K562 (cell line): ENCODE data around the gene PPP1R12B. TPM values are rescaled to one million over a fixed set of nuclear protein-coding genes. Genes with fewer than 3 reads are reported as not detected.

Source experiments
- ATAC-seq: fragments of 200-7000 bp; cut with Tn5 transposase; 3 replicates; pipeline ENCODE4 v1.9.1; 2020; ENCODE audit warnings: moderate library complexity
- BruUV-seq: library from RNA; stranded (reverse); fragments of 400-500 nt; replicated peaks from 2 replicates; lab custom pipeline; 2021; lab: Mats Ljungman, UMichigan
- CTCF ChIA-PET: fragments of 300-600 bp; formaldehyde crosslinking; extraction: SDS; loops from one replicate; lab custom pipeline; 2021; ENCODE audit warnings: low intra/inter-chr PET ratio; lab: Yijun Ruan, JAX
- POLR2A ChIA-PET: fragments of 300-600, 350-650 bp; sonication (Branson Sonifier 250); formaldehyde crosslinking; extraction: SDS; loops from one replicate; lab custom pipeline; 2021; ENCODE audit warnings: antibody characterized with exemption, inconsistent platforms; lab: Yijun Ruan, JAX
- DNase-seq, 4 experiments: peaks; one replicate each; pipeline versions ENCODE4 v3.0.0 to v3.0.0-alpha.2; 2011 to 2018; ENCODE audit warnings: low spot score in 3 of 4, mixed read lengths in 3 of 4; ENCODE audit errors: extremely low read depth in 1 of 4
- FAIRE-seq: peaks from 2 replicates; lab custom pipeline; 2011; peaks lifted over from hg19 to GRCh38; lab: Jason Lieb, UNC
- H2AFZ ChIP-seq: 2 replicates; pipeline ENCODE4 v1.6.0; 2011; ENCODE audit warnings: low read depth, low read length, control low read depth, inconsistent platforms
- H3K27ac ChIP-seq: fragments of 200-600 bp; 3 replicates; pipeline ENCODE4 v1.8.0; 2011; ENCODE audit warnings: low read depth, mild to moderate bottlenecking, control low read depth, inconsistent platforms, low read length, moderate library complexity, mixed read lengths; ENCODE audit errors: extremely low read depth
- H3K27me3 ChIP-seq, 2 experiments: fragments of 300-600 bp in 1 of 2; 2 replicates in 1 of 2; 3 replicates in 1 of 2; pipeline versions ENCODE4 v1.6.0 to v1.8.0; 2011; ENCODE audit warnings: inconsistent platforms in 2 of 2, low read length in 2 of 2, mild to moderate bottlenecking in 1 of 2, mixed read lengths in 1 of 2, moderate library complexity in 1 of 2; ENCODE audit not compliant: control insufficient read depth in 2 of 2, insufficient read depth in 2 of 2
- H3K36me3 ChIP-seq: fragments of 300-600 bp; 3 replicates; pipeline ENCODE4 v1.8.0; 2011; ENCODE audit warnings: mild to moderate bottlenecking, low read length, inconsistent platforms; ENCODE audit not compliant: control insufficient read depth, insufficient read depth
- H3K4me1 ChIP-seq, 2 experiments: fragments of 200-600 bp in 1 of 2; replicated peaks in 1 of 2; 2 replicates in 1 of 2; 3 replicates in 1 of 2; pipeline versions ENCODE4 v1.5.1 to v1.8.0; 2011; ENCODE audit warnings: inconsistent platforms in 2 of 2, low read length in 2 of 2, mild to moderate bottlenecking in 1 of 2, mixed read lengths in 1 of 2, moderate library complexity in 1 of 2; ENCODE audit not compliant: control insufficient read depth in 2 of 2, insufficient read depth in 2 of 2
- H3K4me2 ChIP-seq: 2 replicates; pipeline ENCODE4 v1.6.1; 2011; ENCODE audit warnings: low read length, control low read depth, inconsistent platforms, mixed read lengths; ENCODE audit not compliant: insufficient read depth
- H3K4me3 ChIP-seq: fragments of 200-600 bp; sonication (generic), shearing (Covaris generic); 2 replicates; pipeline ENCODE4 v1.5.1; 2016; ENCODE audit warnings: control low read depth, inconsistent platforms
- H3K79me2 ChIP-seq: fragments of 200-600 bp; 3 replicates; pipeline ENCODE4 v1.8.0; 2011; ENCODE audit warnings: low read length, inconsistent platforms; ENCODE audit not compliant: control insufficient read depth, insufficient read depth
- H3K9ac ChIP-seq, 2 experiments: 2 replicates each; pipeline versions ENCODE4 v1.6.0 to v1.6.1; 2011; ENCODE audit warnings: low read depth in 2 of 2, low read length in 2 of 2, control low read depth in 1 of 2, inconsistent platforms in 1 of 2, mild to moderate bottlenecking in 1 of 2, mixed read lengths in 1 of 2; ENCODE audit not compliant: insufficient read depth in 1 of 2
- H3K9me1 ChIP-seq: one replicate; pipeline ENCODE4 v1.6.0; 2011; ENCODE audit warnings: inconsistent platforms, mild to moderate bottlenecking, low read length, moderate library complexity; ENCODE audit not compliant: control insufficient read depth, insufficient read depth
- H3K9me3 ChIP-seq: replicated peaks from 2 replicates; pipeline ENCODE4 v1.5.1; 2011; ENCODE audit warnings: low read depth, low read length, inconsistent platforms; ENCODE audit not compliant: control insufficient read depth, insufficient read depth
- H4K20me1 ChIP-seq: replicated peaks from 2 replicates; pipeline ENCODE4 v1.6.1; 2011; ENCODE audit warnings: low read length, inconsistent platforms, mixed read lengths; ENCODE audit not compliant: control insufficient read depth, insufficient read depth
- CCAR2 ChIP-seq: fragments of 200-400 bp; formaldehyde crosslinking; IDR thresholded peaks from 2 replicates; pipeline ENCODE4 v1.6.1; 2017; ENCODE audit warnings: mild to moderate bottlenecking, low read depth, low read length
- CHD4 ChIP-seq: fragments of 200-600 bp; sonication (generic); IDR thresholded peaks from 3 replicates; pipeline ENCODE4 v1.6.1; 2012; ENCODE audit warnings: low read depth, mild to moderate bottlenecking, mixed read lengths, low read length, inconsistent platforms; ENCODE audit not compliant: insufficient read depth, insufficient replicate concordance, poor library complexity, severe bottlenecking
- ELK3 ChIP-seq: fragments of 450-650 bp; formaldehyde crosslinking; IDR thresholded peaks from 2 replicates; pipeline ENCODE4 v1.4.0; 2020; ENCODE audit warnings: mild to moderate bottlenecking
- HEY1 ChIP-seq: fragments of 250-450 bp; sonication (Bioruptor Pico); IDR thresholded peaks from 2 replicates; pipeline ENCODE4 v1.5.0; 2020; ENCODE audit warnings: mild to moderate bottlenecking, moderate library complexity, borderline replicate concordance
- MECOM ChIP-seq: fragments of 250-450 bp; sonication (Bioruptor Pico); IDR thresholded peaks from 2 replicates; pipeline ENCODE4 v1.8.0; 2022; ENCODE audit warnings: inconsistent platforms
- PHTF2 ChIP-seq: fragments of 250-450 bp; sonication (Bioruptor Pico); IDR thresholded peaks from 2 replicates; pipeline ENCODE4 v1.5.0; 2021; ENCODE audit warnings: mild to moderate bottlenecking
- RERE ChIP-seq: sonication (generic); formaldehyde crosslinking; IDR thresholded peaks from 2 replicates; pipeline ENCODE4 v1.8.0; 2023; ENCODE audit warnings: missing genetic modification reagents, mild to moderate bottlenecking, borderline replicate concordance
- SUPT5H ChIP-seq: fragments of 450-650 bp; IDR thresholded peaks from 2 replicates; pipeline ENCODE4 v1.6.1; 2016
- TAF7 ChIP-seq: fragments of 450-650 bp; IDR thresholded peaks from 2 replicates; pipeline ENCODE4 v1.6.1; 2016; ENCODE audit warnings: missing genetic modification characterization, missing compliant biosample characterization
- TCF7 ChIP-seq: sonication (generic); IDR thresholded peaks from 2 replicates; pipeline ENCODE4 v1.6.1; 2016; ENCODE audit warnings: antibody characterized with exemption, borderline replicate concordance
- THRAP3 ChIP-seq: fragments of 450-650 bp; IDR thresholded peaks from 2 replicates; pipeline ENCODE4 v1.6.1; 2016; ENCODE audit warnings: mild to moderate bottlenecking, inconsistent platforms, borderline replicate concordance
- XRCC4 ChIP-seq: IDR thresholded peaks from one replicate; pipeline ENCODE4 v1.6.1; 2011; ENCODE audit not compliant: insufficient read depth, insufficient read length; ENCODE audit errors: extremely low read depth
- ZNF134 ChIP-seq: fragments of 250-450 bp; sonication (Bioruptor Pico); conservative IDR thresholded peaks from 2 replicates; pipeline ENCODE4 v1.4.0; 2020
- WGBS: fragments of 100-300 bp; shearing (Covaris generic); methylation state at CpG from one replicate; pipeline ENCODE4 v1.1.6; 2016; ENCODE audit warnings: low coverage, mixed read lengths; ENCODE audit not compliant: insufficient coverage; ENCODE audit errors: missing lambda C conversion rate; 5-methylcytosine and 5-hydroxymethylcytosine counted together
- in situ Hi-C: fragments of 300-500 bp; cut with MboI; formaldehyde crosslinking; loops from 4 replicates; pipeline ENCODE4 v1.15.0; 2018; ENCODE audit warnings: inconsistent platforms, mixed read lengths
- intact Hi-C: fragments of 100-400 bp; cut with micrococcal nuclease; formaldehyde crosslinking; loops from 2 replicates; pipeline ENCODE4 v1.14.2; 2022
- polyA plus RNA-seq, 8 experiments: library from polyadenylated mRNA; depleted of rRNA in 4 of 8; stranded (reverse) in 5 of 8; unstranded in 3 of 8; fragments of >200 nt; fragmentation: Nextera tagmentation in 2 of 8; fragmentation: Illumina TruSeq in 1 of 8; extraction: Ambion mirVana in 2 of 8; extraction: Trizol in 1 of 8; gene quantifications; 2 replicates each; pipeline versions ENCODE4 v1.2.1 to v1.2.3, GENCODE V29; 2011 to 2014; ENCODE audit warnings: inconsistent platforms in 1 of 8, missing spikeins in 1 of 8
- total RNA-seq, 7 experiments: library from RNA; depleted of rRNA in 6 of 7; stranded (reverse); fragments of >200 nt in 6 of 7; fragmentation: Illumina TruSeq in 2 of 7; extraction: Trizol in 2 of 7; gene quantifications; 2 replicates each; pipeline versions ENCODE4 v1.2.1 to v1.2.3, GENCODE V29; 2011 to 2021; ENCODE audit warnings: low replicate concordance in 1 of 7
- TF ChIP-seq, protein P1 (sequence below): sonication (generic); formaldehyde crosslinking; IDR thresholded peaks from 2 replicates; pipeline ENCODE4 v1.8.0; 2022; ENCODE audit warnings: missing genetic modification reagents, mild to moderate bottlenecking, borderline replicate concordance

PPP1R12B gene
- total and polyA plus RNA-seq, 9 of the 15 experiments (the other 6 are each of a cell fraction or from before 2014, with no cell fraction given), result 0.73 to 16.9 (median 13.6) TPM

DNA sequence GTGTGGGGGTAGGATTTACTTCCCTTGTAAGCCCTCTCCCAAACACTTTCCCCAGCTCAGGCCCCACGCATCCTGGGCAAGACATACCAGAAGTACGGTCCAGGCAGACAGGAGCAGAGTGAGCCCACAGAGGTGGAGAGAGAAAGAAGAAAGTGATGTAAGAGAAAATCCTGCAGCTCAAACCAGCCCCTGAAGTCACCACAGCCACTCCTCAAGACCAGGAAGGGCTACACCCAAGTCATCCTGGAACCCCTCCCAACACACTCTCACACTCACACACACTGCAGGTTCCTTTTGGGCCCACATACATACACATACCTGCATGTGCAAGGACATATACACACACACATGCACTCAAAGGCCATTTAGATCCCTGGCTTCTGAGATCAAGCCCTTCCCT lies 254.9 kb downstream of the PPP1R12B start:
- POLR2A ChIA-PET, result interaction anchor here (0.6 to 1.2 kb wide), 3 partner anchors 10 to 26 kb away, joined by 3 to 5 read pairs (median 3); no protein-coding TSS in a partner anchor
- Histone ChIP-seq H3K9me3 (no peaks in the 10 kb centered on the region), H3K4me2 (no peak overlapping the region), H3K27ac (no peak overlapping the region), H3K27me3 (peaks cover 0 to 19% of the 10 kb centered on the region in 2 experiments; a peak in 3 of 5 replicates), H3K79me2 (no peaks in the 10 kb centered on the region), H3K9ac (no peak overlapping the region), H3K4me1 (no peaks in the 10 kb centered on the region), H2AFZ (no peak overlapping the region), H3K36me3 (no peaks in the 10 kb centered on the region), H3K4me3 (no peak overlapping the region), H4K20me1 (peaks cover 14% of the 10 kb centered on the region), H3K9me1 (no peaks in the 10 kb centered on the region)
- no TSS peak for BruUV-seq
- intact Hi-C loops (loop anchor here (10.0 kb wide), 2 partner anchors 99 to 259 kb away; partner anchors contain the start of genes PPP1R12B and UBE2T), in situ Hi-C loops (no loop called here)
- FAIRE-seq, result no peak
- WGBS, result 31% methylated on average over 2 of the region's 2 CpGs
- CTCF ChIA-PET, result no interaction called here
- no peak for DNase-seq
- ATAC-seq, result no peak
- TF ChIP-seq PHTF2 (no peak), XRCC4 (no peak), ZNF134 (CRISPR knock-in tag) (no peak), CHD4 (no peak), SUPT5H (no peak), ELK3 (CRISPR knock-in tag) (no peak), TCF7 (no peak), HEY1 (CRISPR knock-in tag) (no peak), CCAR2 (no peak), MECOM (CRISPR knock-in tag) (no peak), THRAP3 (no peak), RERE (CRISPR knock-in tag) (no peak), TAF7 (no peak)
- TF ChIP-seq, protein P1, sequence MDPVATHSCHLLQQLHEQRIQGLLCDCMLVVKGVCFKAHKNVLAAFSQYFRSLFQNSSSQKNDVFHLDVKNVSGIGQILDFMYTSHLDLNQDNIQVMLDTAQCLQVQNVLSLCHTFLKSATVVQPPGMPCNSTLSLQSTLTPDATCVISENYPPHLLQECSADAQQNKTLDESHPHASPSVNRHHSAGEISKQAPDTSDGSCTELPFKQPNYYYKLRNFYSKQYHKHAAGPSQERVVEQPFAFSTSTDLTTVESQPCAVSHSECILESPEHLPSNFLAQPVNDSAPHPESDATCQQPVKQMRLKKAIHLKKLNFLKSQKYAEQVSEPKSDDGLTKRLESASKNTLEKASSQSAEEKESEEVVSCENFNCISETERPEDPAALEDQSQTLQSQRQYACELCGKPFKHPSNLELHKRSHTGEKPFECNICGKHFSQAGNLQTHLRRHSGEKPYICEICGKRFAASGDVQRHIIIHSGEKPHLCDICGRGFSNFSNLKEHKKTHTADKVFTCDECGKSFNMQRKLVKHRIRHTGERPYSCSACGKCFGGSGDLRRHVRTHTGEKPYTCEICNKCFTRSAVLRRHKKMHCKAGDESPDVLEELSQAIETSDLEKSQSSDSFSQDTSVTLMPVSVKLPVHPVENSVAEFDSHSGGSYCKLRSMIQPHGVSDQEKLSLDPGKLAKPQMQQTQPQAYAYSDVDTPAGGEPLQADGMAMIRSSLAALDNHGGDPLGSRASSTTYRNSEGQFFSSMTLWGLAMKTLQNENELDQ (CRISPR knock-in tag), result no peak
